ENCODE results near the gene KLF13.

DNA sequence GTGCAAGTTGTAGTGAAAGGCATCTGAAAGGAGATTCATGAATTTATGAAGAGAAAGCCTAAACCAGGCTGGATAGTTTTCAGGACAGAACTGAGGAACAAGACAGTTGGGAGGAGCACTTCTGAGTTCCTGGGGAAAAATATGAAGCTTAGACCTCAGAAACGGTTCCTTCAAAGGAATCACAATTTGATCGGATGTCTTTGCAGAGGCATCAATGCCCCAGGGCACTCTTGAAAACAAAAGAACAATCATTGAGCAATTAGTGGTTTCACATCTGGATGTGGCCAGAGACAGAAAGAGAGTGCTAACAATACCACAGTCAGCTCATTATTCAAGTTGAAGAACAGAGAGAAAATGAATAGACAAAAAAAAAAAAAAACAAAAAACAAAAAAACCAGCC lies 86.2 kb downstream of the KLF13 start:
- TF ChIP-seq POLR2A (IDR thresholded peaks at IDR 0.05; ENCODE audit: low read depth, low read length), result no peak
- TF ChIP-seq POLR2AphosphoS5 (IDR thresholded peaks at IDR 0.05; ENCODE audit: low read depth, low read length), result no peak
- TF ChIP-seq TAF1 (IDR thresholded peaks at IDR 0.05; ENCODE audit: low read depth, low read length), result no peak
